Thoracic aorta (tissue), 2 donors: ENCODE measurements around the gene POU3F1. TPM values are rescaled to one million over a fixed set of nuclear protein-coding genes. Genes with fewer than 3 reads are reported as not detected.

Experiments
- ATAC-seq: fragments of 150-250 bp; one replicate; pipeline ENCODE4 v1.8.0; 2017; ENCODE audit warnings: low read depth; ENCODE audit not compliant: insufficient number of reproducible peaks, low FRiP score
- DNase-seq: peaks from one replicate; pipeline ENCODE4 v3.0.0-alpha.2; 2020; ENCODE audit warnings: low spot score
- H3K27ac ChIP-seq, 2 donors: fragments of 200-600 bp; sonication (generic); 1 replicate in 1 of 2; 2 replicates in 1 of 2; pipeline ENCODE4 v1.5.1; 2016; ENCODE audit warnings: mild to moderate bottlenecking in 2 of 2, moderate library complexity in 2 of 2
- H3K27me3 ChIP-seq: fragments of 200-600 bp; sonication (generic); replicated peaks from 2 replicates; pipeline ENCODE4 v1.6.0; 2016; ENCODE audit warnings: mild to moderate bottlenecking; ENCODE audit not compliant: insufficient read depth
- H3K36me3 ChIP-seq: fragments of 200-600 bp; sonication (generic); one replicate; pipeline ENCODE4 v1.5.1; 2016
- H3K4me1 ChIP-seq, 2 donors: fragments of 200-600 bp; sonication (generic); 1 replicate in 1 of 2; 2 replicates in 1 of 2; pipeline versions ENCODE4 v1.5.1 to v1.6.0; 2016; ENCODE audit warnings: low read depth in 2 of 2, mild to moderate bottlenecking in 1 of 2; ENCODE audit not compliant: control insufficient read depth in 1 of 2
- H3K4me3 ChIP-seq: fragments of 200-600 bp; sonication (generic); 2 replicates; pipeline ENCODE4 v1.5.1; 2016; ENCODE audit warnings: mild to moderate bottlenecking
- H3K9me3 ChIP-seq: fragments of 200-600 bp; sonication (generic); 2 replicates; pipeline ENCODE4 v1.5.1; 2016
- CTCF ChIP-seq: fragments of 200-600 bp; sonication (generic); IDR thresholded peaks from one replicate; pipeline ENCODE4 v1.5.1; 2019; ENCODE audit warnings: antibody characterized with exemption
- total RNA-seq, 2 donors: library from RNA; depleted of rRNA; stranded (reverse); fragments of >200 nt; gene quantifications; one replicate each; pipeline versions ENCODE4 v1.1.0 to v1.2.3, GENCODE V29; 2016

The POU3F1 gene
- total RNA-seq, 2 donors from 2014 or later, result not detected

- no peak for ATAC-seq
These were observed 44.2 kb upstream of the POU3F1 start for GRCh38 chr1:38090796-38091195.

GRCh38 chr1:38089712-38090360 is 43.2 kb upstream of the POU3F1 start:
- DNase-seq (no peak), ATAC-seq (no peak)
- H3K4me1 ChIP-seq, result no peaks in the 10 kb centered on the region
- H3K27me3 ChIP-seq, result no peaks in the 10 kb centered on the region
- no peak for TF ChIP-seq CTCF
- no peak overlapping the region for H3K4me3 ChIP-seq
- no peaks in the 10 kb centered on the region for H3K9me3 ChIP-seq
- no peak overlapping the region for H3K27ac ChIP-seq
- no peaks in the 10 kb centered on the region for H3K36me3 ChIP-seq

More at GRCh38 chr1:38090796-38091195, 44.2 kb upstream of the POU3F1 start:
- Histone ChIP-seq H3K4me3 (no peak overlapping the region), H3K27ac (no peak overlapping the region), H3K27me3 (no peaks in the 10 kb centered on the region), H3K4me1 (no peaks in the 10 kb centered on the region), H3K36me3 (no peaks in the 10 kb centered on the region), H3K9me3 (no peaks in the 10 kb centered on the region)
- DNase-seq, result no peak
- TF ChIP-seq CTCF, result no peak

GRCh38 chr1:38088791-38089190 is 42.2 kb upstream of the POU3F1 start:
- DNase-seq (no peak), ATAC-seq (no peak)
- no peaks in the 10 kb centered on the region for H3K27me3 ChIP-seq
- H3K27ac ChIP-seq, result no peak overlapping the region
- no peak overlapping the region for H3K4me3 ChIP-seq
- TF ChIP-seq CTCF, result no peak
- no peaks in the 10 kb centered on the region for H3K36me3 ChIP-seq
- H3K9me3 ChIP-seq, result no peaks in the 10 kb centered on the region
- H3K4me1 ChIP-seq, result no peaks in the 10 kb centered on the region

GRCh38 chr1:38088366-38088765 is 41.8 kb upstream of the POU3F1 start:
- DNase-seq (no peak), ATAC-seq (no peak)
- no peaks in the 10 kb centered on the region for H3K4me1 ChIP-seq
- H3K27ac ChIP-seq, result no peak overlapping the region
- no peaks in the 10 kb centered on the region for H3K36me3 ChIP-seq
- TF ChIP-seq CTCF, result no peak
- H3K27me3 ChIP-seq, result no peaks in the 10 kb centered on the region
- no peak overlapping the region for H3K4me3 ChIP-seq
- no peaks in the 10 kb centered on the region for H3K9me3 ChIP-seq

- Histone ChIP-seq H3K36me3 (no peaks in the 10 kb centered on the region), H3K9me3 (no peaks in the 10 kb centered on the region), H3K27me3 (no peaks in the 10 kb centered on the region), H3K4me3 (no peak overlapping the region), H3K4me1 (no peaks in the 10 kb centered on the region), H3K27ac (no peak overlapping the region)
- TF ChIP-seq CTCF, result no peak
- DNase-seq (no peak), ATAC-seq (no peak)
These were observed 41.1 kb upstream of the POU3F1 start for GRCh38 chr1:38087676-38088075.
